Fibroblast of mammary gland (primary cell): ENCODE data around the gene TNS3.
A peak's percentile ranks its signal among the peaks of the same experiment; 100 is the strongest.

Source experiments
- DNase-seq: peaks from one replicate; pipeline ENCODE4 v3.0.0-alpha.2; 2010; ENCODE audit warnings: low read depth
- H3K4me3 ChIP-seq: 2 replicates; pipeline ENCODE4 v1.5.1; 2011; ENCODE audit warnings: low read depth, mild to moderate bottlenecking, low read length, moderate library complexity; ENCODE audit not compliant: control insufficient read depth
- CTCF ChIP-seq: conservative IDR thresholded peaks from 2 replicates; pipeline ENCODE4 v1.5.1; 2011; ENCODE audit warnings: low read depth, low read length, inconsistent platforms; ENCODE audit not compliant: control insufficient read depth, insufficient read depth

The TNS3 gene

GRCh38 chr7:47492716-47493325, 89.1 kb downstream of the TNS3 start:
- TF ChIP-seq CTCF = no peak
- no peak for DNase-seq
- no peak overlapping the region for H3K4me3 ChIP-seq

- H3K4me3 ChIP-seq = no peak overlapping the region
- no peak for TF ChIP-seq CTCF
- DNase-seq = no peak
These were observed 91.2 kb downstream of the TNS3 start for GRCh38 chr7:47490501-47491265.

GRCh38 chr7:47489624-47490023, 92.3 kb downstream of the TNS3 start:
- no peak for DNase-seq
- no peak for TF ChIP-seq CTCF
- no peak overlapping the region for H3K4me3 ChIP-seq

- DNase-seq = no peak
- no peak overlapping the region for H3K4me3 ChIP-seq
- TF ChIP-seq CTCF = no peak
These were observed 93.0 kb downstream of the TNS3 start for GRCh38 chr7:47488969-47489342.

GRCh38 chr7:47488201-47488968, 93.5 kb downstream of the TNS3 start:
- DNase-seq = no peak
- no peak overlapping the region for H3K4me3 ChIP-seq
- TF ChIP-seq CTCF = no peak

- DNase-seq = peak; percentile 29
- TF ChIP-seq CTCF = no peak
- H3K4me3 ChIP-seq = no peak overlapping the region
These were observed 96.1 kb downstream of the TNS3 start for GRCh38 chr7:47485640-47486435.
